Measurements from ENCODE around the gene ADPRH. TPM values are rescaled to one million over a fixed set of nuclear protein-coding genes. Genes with fewer than 3 reads are reported as not detected.

Gene ADPRH
- total RNA-seq, 4 donors from 2014 or later = 10.4 to 17.8 (median 14.1) TPM

- TF ChIP-seq, protein P1, sequence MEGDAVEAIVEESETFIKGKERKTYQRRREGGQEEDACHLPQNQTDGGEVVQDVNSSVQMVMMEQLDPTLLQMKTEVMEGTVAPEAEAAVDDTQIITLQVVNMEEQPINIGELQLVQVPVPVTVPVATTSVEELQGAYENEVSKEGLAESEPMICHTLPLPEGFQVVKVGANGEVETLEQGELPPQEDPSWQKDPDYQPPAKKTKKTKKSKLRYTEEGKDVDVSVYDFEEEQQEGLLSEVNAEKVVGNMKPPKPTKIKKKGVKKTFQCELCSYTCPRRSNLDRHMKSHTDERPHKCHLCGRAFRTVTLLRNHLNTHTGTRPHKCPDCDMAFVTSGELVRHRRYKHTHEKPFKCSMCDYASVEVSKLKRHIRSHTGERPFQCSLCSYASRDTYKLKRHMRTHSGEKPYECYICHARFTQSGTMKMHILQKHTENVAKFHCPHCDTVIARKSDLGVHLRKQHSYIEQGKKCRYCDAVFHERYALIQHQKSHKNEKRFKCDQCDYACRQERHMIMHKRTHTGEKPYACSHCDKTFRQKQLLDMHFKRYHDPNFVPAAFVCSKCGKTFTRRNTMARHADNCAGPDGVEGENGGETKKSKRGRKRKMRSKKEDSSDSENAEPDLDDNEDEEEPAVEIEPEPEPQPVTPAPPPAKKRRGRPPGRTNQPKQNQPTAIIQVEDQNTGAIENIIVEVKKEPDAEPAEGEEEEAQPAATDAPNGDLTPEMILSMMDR (IDR thresholded peaks at IDR 0.05) = no peak
- TF ChIP-seq POLR2AphosphoS5 (IDR thresholded peaks at IDR 0.05) = no peak
- no peak for TF ChIP-seq POLR2A (IDR thresholded peaks at IDR 0.05; ENCODE audit: low read depth)
- TF ChIP-seq EP300 (IDR thresholded peaks at IDR 0.05) = no peak
- H3K27ac ChIP-seq (replicated peaks in 1 of 4) = no peak overlapping the region
- 87% methylated on average over 3 of the region's 3 CpGs for WGBS
- H3K36me3 ChIP-seq = peaks cover 0 to 26% (median 8%) of the 10 kb centered on the region in 4 donors
- peaks cover 0 to under 1% (median 0%) of the 10 kb centered on the region in 4 donors for H3K27me3 ChIP-seq
- H3K4me3 ChIP-seq = no peak overlapping the region
- H3K4me1 ChIP-seq = no peaks in the 10 kb centered on the region
- H3K9me3 ChIP-seq = no peaks in the 10 kb centered on the region
- DNase-seq (ENCODE audit: extremely low spot score) = no peak
- intact Hi-C loops (cut with DNase I) = no loop called here
Measured at GRCh38 chr3:119586733-119587172, 7.5 kb downstream of the ADPRH start.

- H3K27me3 ChIP-seq = peaks cover 0 to 5% (median 0%) of the 10 kb centered on the region in 4 donors
- no peaks in the 10 kb centered on the region for H3K9me3 ChIP-seq
- TF ChIP-seq EP300 (IDR thresholded peaks at IDR 0.05) (no peak), POLR2AphosphoS5 (IDR thresholded peaks at IDR 0.05) (no peak), POLR2A (IDR thresholded peaks at IDR 0.05; ENCODE audit: low read depth) (no peak)
- TF ChIP-seq, protein P1 (IDR thresholded peaks at IDR 0.05) = no peak
- peaks cover 0 to 26% (median 8%) of the 10 kb centered on the region in 4 donors for H3K36me3 ChIP-seq
- H3K27ac ChIP-seq (replicated peaks in 1 of 4) = no peak overlapping the region
- 64% methylated on average over 3 of the region's 3 CpGs for WGBS
- intact Hi-C loops (cut with DNase I) = no loop called here
- no peak for DNase-seq (ENCODE audit: extremely low spot score)
- H3K4me1 ChIP-seq = no peaks in the 10 kb centered on the region
- H3K4me3 ChIP-seq = no peak overlapping the region
Measured at GRCh38 chr3:119588112-119588511, 8.8 kb downstream of the ADPRH start.

GRCh38 chr3:119589102-119589773 is 9.9 kb downstream of the ADPRH start:
- intact Hi-C loops (cut with DNase I) = no loop called here
- no peak for TF ChIP-seq POLR2A (IDR thresholded peaks at IDR 0.05; ENCODE audit: low read depth)
- WGBS = 59% methylated on average over 6 of the region's 6 CpGs

GRCh38 chr3:119590706-119591105 is 11.4 kb downstream of the ADPRH start:
- Histone ChIP-seq H3K36me3 (peaks cover 0 to 19% (median 8%) of the 10 kb centered on the region in 4 donors), H3K4me1 (peaks cover under 1 to 6% (median 3%) of the 10 kb centered on the region in 4 donors), H3K9me3 (no peaks in the 10 kb centered on the region), H3K27me3 (peaks cover 0 to 5% (median 0%) of the 10 kb centered on the region in 4 donors), H3K4me3 (no peak overlapping the region), H3K27ac (replicated peaks in 1 of 4) (no peak overlapping the region)
- DNase-seq (ENCODE audit: extremely low spot score) = no peak
- intact Hi-C loops (cut with DNase I) = no loop called here
- no peak for TF ChIP-seq POLR2AphosphoS5 (IDR thresholded peaks at IDR 0.05)
- no peak for TF ChIP-seq EP300 (IDR thresholded peaks at IDR 0.05)
- TF ChIP-seq, protein P1 (IDR thresholded peaks at IDR 0.05) = no peak
- TF ChIP-seq POLR2A (IDR thresholded peaks at IDR 0.05; ENCODE audit: low read depth) = no peak
- WGBS = 60% methylated on average over 1 of the region's 1 CpG

More at GRCh38 chr3:119589102-119589773, 9.9 kb downstream of the ADPRH start:
- Histone ChIP-seq H3K27ac (replicated peaks in 1 of 4) (no peak overlapping the region), H3K4me3 (no peak overlapping the region), H3K4me1 (no peaks in the 10 kb centered on the region), H3K36me3 (peaks cover 0 to 26% (median 8%) of the 10 kb centered on the region in 4 donors), H3K9me3 (no peaks in the 10 kb centered on the region), H3K27me3 (peaks cover 0 to 5% (median 0%) of the 10 kb centered on the region in 4 donors)
- no peak for DNase-seq (ENCODE audit: extremely low spot score)

DNA sequence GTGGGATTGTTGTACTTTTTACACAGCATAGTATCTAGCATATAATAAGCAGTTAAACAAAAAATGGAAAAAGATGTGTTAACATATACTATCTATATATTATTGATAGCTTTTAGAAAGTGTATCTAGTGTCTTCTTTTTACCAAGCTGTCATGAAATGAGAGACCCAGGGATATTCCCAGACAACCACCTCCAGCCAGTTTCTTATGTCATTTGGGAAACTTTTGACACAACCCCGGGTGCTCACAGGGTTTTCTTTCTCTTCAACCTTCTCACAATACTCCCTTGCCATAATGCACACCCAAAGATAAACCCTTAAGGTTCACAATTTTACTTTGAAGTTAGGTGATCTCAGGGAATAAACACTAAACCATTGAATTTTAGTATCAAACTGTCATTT is 13.6 kb downstream of the ADPRH start:
- WGBS = 82% methylated on average over 1 of the region's 1 CpG
- intact Hi-C loops (cut with DNase I) = no loop called here
- H3K9me3 ChIP-seq = no peaks in the 10 kb centered on the region

More for the DNA sequence above, 13.6 kb downstream of the ADPRH start:
- Histone ChIP-seq H3K4me3 (no peak overlapping the region), H3K27me3 (peaks cover 0 to 5% (median 0%) of the 10 kb centered on the region in 4 donors), H3K36me3 (peaks cover 0 to under 1% (median 0%) of the 10 kb centered on the region in 4 donors), H3K4me1 (peaks cover 7 to 21% (median 11%) of the 10 kb centered on the region in 4 donors), H3K27ac (replicated peaks in 1 of 4) (no peak overlapping the region)
- no peak for DNase-seq (ENCODE audit: extremely low spot score)
- TF ChIP-seq EP300 (IDR thresholded peaks at IDR 0.05) (no peak), POLR2A (IDR thresholded peaks at IDR 0.05; ENCODE audit: low read depth) (no peak), POLR2AphosphoS5 (IDR thresholded peaks at IDR 0.05) (no peak)
- TF ChIP-seq, protein P1 (IDR thresholded peaks at IDR 0.05) = no peak

Measured in esophagus muscularis mucosa (tissue), 4 donors.